ENCODE measurements around the gene GARRE1. TPM values are rescaled to one million over a fixed set of nuclear protein-coding genes. Genes with fewer than 3 reads are reported as not detected.

Gene GARRE1
- total RNA-seq, 2 experiments from 2014 or later: 69.7 to 72.0 TPM

- peaks cover 31% of the 10 kb centered on the region for H3K4me1 ChIP-seq (ENCODE audit: insufficient read depth, low read length)
- no peaks in the 10 kb centered on the region for H3K27me3 Mint-ChIP-seq
- peak overlapping the region; percentile 67 for H3K4me3 ChIP-seq (ENCODE audit: low read length)
- H3K27ac Mint-ChIP-seq: peak overlapping the region; percentile 94
- H3K4me1 Mint-ChIP-seq (ENCODE audit: low read depth): peaks cover 57% of the 10 kb centered on the region
- H3K4me3 Mint-ChIP-seq: peak overlapping the region; percentile 98
- peaks cover 3% of the 10 kb centered on the region for H3K36me3 ChIP-seq (ENCODE audit: insufficient read depth, low read length)
- TF ChIP-seq CTCF (IDR thresholded peaks at IDR 0.05): no peak
- intact Hi-C loops (cut with DNase I, micrococcal nuclease): loop anchor here (1.0 to 5.0 kb wide), 4 partner anchors 12 to 81 kb away; no protein-coding TSS in a partner anchor
- ChIA-PET POLR2A (interaction anchor here (0.7 to 2.8 kb wide), 3 partner anchors 15 to 83 kb away, joined by 3 to 30 read pairs (median 3); partner anchors contain the start of gene LSM14A), CTCF (interaction anchor here (1.4 kb wide), 1 partner anchor 13 kb away, joined by 5 read pairs; no protein-coding TSS in a partner anchor)
- DNase-seq (peak in 1 of 14 experiments; percentile 34), ATAC-seq (ENCODE audit: poor library complexity) (no peak)
- no peaks in the 10 kb centered on the region for H3K9me3 Mint-ChIP-seq
- no peaks in the 10 kb centered on the region for H3K27me3 ChIP-seq (ENCODE audit: control insufficient read depth in 1 of 2, insufficient read depth in 2 of 2, low read length in 2 of 2)
- H3K9me3 ChIP-seq (ENCODE audit: control insufficient read depth in 1 of 2, insufficient read depth in 1 of 2, low read length in 2 of 2): no peaks in the 10 kb centered on the region
- peak overlapping the region in 1 of 2 donors; percentile 25 for H3K27ac ChIP-seq (ENCODE audit: low read depth in 1 of 2, low read length in 2 of 2)
- H3K36me3 Mint-ChIP-seq (ENCODE audit: low read depth): peaks cover 23% of the 10 kb centered on the region
Measured at GRCh38 chr19:34255546-34255945, 1.2 kb downstream of the GARRE1 start.

GRCh38 chr19:34256835-34257558 lies 2.6 kb downstream of the GARRE1 start:
- peaks cover 3% of the 10 kb centered on the region for H3K36me3 ChIP-seq (ENCODE audit: insufficient read depth, low read length)
- peaks cover 37% of the 10 kb centered on the region for H3K36me3 Mint-ChIP-seq (ENCODE audit: low read depth)
- no peaks in the 10 kb centered on the region for H3K9me3 Mint-ChIP-seq
- H3K4me1 ChIP-seq (ENCODE audit: insufficient read depth, low read length): peaks cover 46% of the 10 kb centered on the region
- H3K27ac ChIP-seq (ENCODE audit: low read depth in 1 of 2, low read length in 2 of 2): no peak overlapping the region
- intact Hi-C loops (cut with DNase I, micrococcal nuclease): loop anchor here in 1 of 2 experiments (5.0 kb wide), 1 partner anchor 40 kb away; no protein-coding TSS in a partner anchor
- H3K4me3 Mint-ChIP-seq: peak overlapping the region; percentile 98
- H3K27me3 ChIP-seq (ENCODE audit: control insufficient read depth in 1 of 2, insufficient read depth in 2 of 2, low read length in 2 of 2): no peaks in the 10 kb centered on the region
- no peaks in the 10 kb centered on the region for H3K27me3 Mint-ChIP-seq
- ChIA-PET CTCF (interaction anchor here (0.6 kb wide), 1 partner anchor 64 kb away, joined by 4 read pairs; no protein-coding TSS in a partner anchor), POLR2A (interaction anchor here (1.0 to 2.8 kb wide), 2 partner anchors 13 kb away, joined by 5 to 30 read pairs; no protein-coding TSS in a partner anchor)
- no peak overlapping the region for H3K4me3 ChIP-seq (ENCODE audit: low read length)
- DNase-seq (no peak), ATAC-seq (ENCODE audit: poor library complexity) (no peak)
- H3K9me3 ChIP-seq (ENCODE audit: control insufficient read depth in 1 of 2, insufficient read depth in 1 of 2, low read length in 2 of 2): no peaks in the 10 kb centered on the region
- H3K4me1 Mint-ChIP-seq (ENCODE audit: low read depth): peaks cover 71% of the 10 kb centered on the region
- TF ChIP-seq CTCF (IDR thresholded peaks at IDR 0.05): no peak
- H3K27ac Mint-ChIP-seq: peak overlapping the region; percentile 94

GRCh38 chr19:34257559-34257924 lies 3.2 kb downstream of the GARRE1 start:
- Histone ChIP-seq H3K36me3 (ENCODE audit: insufficient read depth, low read length) (peaks cover 3% of the 10 kb centered on the region), H3K9me3 (ENCODE audit: control insufficient read depth in 1 of 2, insufficient read depth in 1 of 2, low read length in 2 of 2) (no peaks in the 10 kb centered on the region), H3K27ac (ENCODE audit: low read depth in 1 of 2, low read length in 2 of 2) (no peak overlapping the region), H3K4me3 (ENCODE audit: low read length) (no peak overlapping the region), H3K27me3 (ENCODE audit: control insufficient read depth in 1 of 2, insufficient read depth in 2 of 2, low read length in 2 of 2) (no peaks in the 10 kb centered on the region), H3K4me1 (ENCODE audit: insufficient read depth, low read length) (peaks cover 48% of the 10 kb centered on the region)
- Mint-ChIP-seq H3K27me3 (no peaks in the 10 kb centered on the region), H3K4me3 (peak overlapping the region; percentile 98), H3K36me3 (ENCODE audit: low read depth) (peaks cover 37% of the 10 kb centered on the region), H3K4me1 (ENCODE audit: low read depth) (peaks cover 72% of the 10 kb centered on the region), H3K9me3 (no peaks in the 10 kb centered on the region), H3K27ac (peak overlapping the region; percentile 94)
- no peak for TF ChIP-seq CTCF (IDR thresholded peaks at IDR 0.05)
- ChIA-PET CTCF (interaction anchor here (0.6 to 0.7 kb wide), 2 partner anchors 31 to 63 kb away, joined by 3 to 4 read pairs; no protein-coding TSS in a partner anchor), POLR2A (interaction anchor here (1.0 kb wide), 1 partner anchor 12 kb away, joined by 5 read pairs; no protein-coding TSS in a partner anchor)
- intact Hi-C loops (cut with DNase I, micrococcal nuclease): loop anchor here in 1 of 2 experiments (5.0 kb wide), 1 partner anchor 40 kb away; no protein-coding TSS in a partner anchor
- ATAC-seq (ENCODE audit: poor library complexity) (no peak), DNase-seq (no peak)

Data from CD4-positive, alpha-beta T cell (primary cell).